Neuronal stem cell (in vitro differentiated cells): Measurements from ENCODE around the gene NCS1.

Experiments
- DNase-seq: peaks from one replicate; pipeline ENCODE4 v3.0.0-alpha.2; 2013; ENCODE audit warnings: low spot score
- H2AFZ ChIP-seq: one replicate; pipeline ENCODE4 v1.6.1; 2013; ENCODE audit warnings: mild to moderate bottlenecking, low read length, inconsistent platforms
- H2AK5ac ChIP-seq: 2 replicates; pipeline ENCODE4 v1.6.1; 2013; ENCODE audit warnings: low read depth, mild to moderate bottlenecking, inconsistent platforms, low read length, moderate library complexity, mixed read lengths
- H2BK120ac ChIP-seq: 2 replicates; pipeline ENCODE4 v1.6.1; 2013; ENCODE audit warnings: low read depth, mild to moderate bottlenecking, inconsistent platforms, low read length, moderate library complexity, mixed read lengths
- H2BK12ac ChIP-seq: one replicate; pipeline ENCODE4 v1.6.1; 2013; ENCODE audit warnings: low read length, inconsistent platforms
- H2BK15ac ChIP-seq: 2 replicates; pipeline ENCODE4 v1.6.1; 2013; ENCODE audit warnings: mild to moderate bottlenecking, low read length, inconsistent platforms, mixed read lengths
- H2BK5ac ChIP-seq: one replicate; pipeline ENCODE4 v1.6.1; 2013; ENCODE audit warnings: inconsistent platforms, mild to moderate bottlenecking, low read length, moderate library complexity
- H3K14ac ChIP-seq: one replicate; pipeline ENCODE4 v1.6.1; 2013; ENCODE audit warnings: low read length, inconsistent platforms
- H3K18ac ChIP-seq: 2 replicates; pipeline ENCODE4 v1.6.1; 2013; ENCODE audit warnings: low read length, inconsistent platforms
- H3K23ac ChIP-seq: 2 replicates; pipeline ENCODE4 v1.6.1; 2013; ENCODE audit warnings: low read depth, mild to moderate bottlenecking, mixed read lengths, low read length, inconsistent platforms; ENCODE audit not compliant: poor library complexity
- H3K27ac ChIP-seq: replicated peaks from 3 replicates; pipeline ENCODE4 v1.5.1; 2013; ENCODE audit warnings: low read length, inconsistent platforms
- H3K27me3 ChIP-seq, 3 experiments: 2 replicates each; pipeline ENCODE4 v1.6.1; 2013; ENCODE audit warnings: low read length in 3 of 3, mild to moderate bottlenecking in 2 of 3, inconsistent platforms in 1 of 3, low read depth in 1 of 3, mixed read lengths in 1 of 3, moderate library complexity in 1 of 3; ENCODE audit not compliant: control insufficient read depth in 3 of 3, insufficient read depth in 3 of 3
- H3K36me3 ChIP-seq, 2 donors: replicated peaks in 1 of 2; 2 replicates each; pipeline ENCODE4 v1.6.1; 2013; ENCODE audit warnings: low read length in 2 of 2; ENCODE audit not compliant: control insufficient read depth in 2 of 2, insufficient read depth in 2 of 2
- H3K4ac ChIP-seq: 2 replicates; pipeline ENCODE4 v1.6.1; 2013; ENCODE audit warnings: inconsistent platforms, mild to moderate bottlenecking, low read length, moderate library complexity
- H3K4me1 ChIP-seq, 2 donors: 1 replicate in 1 of 2; 2 replicates in 1 of 2; pipeline ENCODE4 v1.6.1; 2013; ENCODE audit warnings: low read length in 2 of 2, low read depth in 1 of 2; ENCODE audit not compliant: control insufficient read depth in 2 of 2, insufficient read depth in 1 of 2
- H3K4me2 ChIP-seq: one replicate; pipeline ENCODE4 v1.6.1; 2013; ENCODE audit warnings: mild to moderate bottlenecking, low read length, inconsistent platforms; ENCODE audit not compliant: insufficient read depth, poor library complexity, severe bottlenecking
- H3K4me3 ChIP-seq, 2 donors: 2 replicates each; pipeline ENCODE4 v1.5.1; 2013; ENCODE audit warnings: low read length in 2 of 2, mild to moderate bottlenecking in 2 of 2, inconsistent platforms in 1 of 2, moderate library complexity in 1 of 2
- H3K79me1 ChIP-seq: one replicate; pipeline ENCODE4 v1.6.1; 2013; ENCODE audit warnings: low read depth, mild to moderate bottlenecking, inconsistent platforms, low read length, moderate library complexity
- H3K9ac ChIP-seq: one replicate; pipeline ENCODE4 v1.6.1; 2013; ENCODE audit warnings: mild to moderate bottlenecking, low read depth, low read length, inconsistent platforms; ENCODE audit not compliant: poor library complexity
- H3K9me3 ChIP-seq, 2 donors: replicated peaks in 1 of 2; 2 replicates each; pipeline versions ENCODE3 to v1.6.1; 2013; ENCODE audit warnings: low read length in 2 of 2, mild to moderate bottlenecking in 2 of 2, inconsistent platforms in 1 of 2, low read depth in 1 of 2, mixed read lengths in 1 of 2, moderate library complexity in 1 of 2; ENCODE audit not compliant: control insufficient read depth in 2 of 2, insufficient read depth in 1 of 2
- H4K8ac ChIP-seq: one replicate; pipeline ENCODE4 v1.6.1; 2013; ENCODE audit warnings: low read depth, mild to moderate bottlenecking, inconsistent platforms, low read length, moderate library complexity
- H4K91ac ChIP-seq: one replicate; pipeline ENCODE4 v1.6.1; 2013; ENCODE audit warnings: low read length, low read depth, mild to moderate bottlenecking, inconsistent platforms; ENCODE audit not compliant: poor library complexity
- WGBS, 2 donors: extraction: QIAGEN DNeasy Blood & Tissue Kit; methylation state at CpG; one replicate each; pipeline ENCODE4 v1.1.7; 2013; ENCODE audit warnings: missing lambda C conversion rate in 2 of 2, mixed read lengths in 1 of 2; ENCODE audit not compliant: insufficient read length in 2 of 2, insufficient replicate concordance in 1 of 2; ENCODE audit errors: extremely low coverage in 2 of 2; 5-methylcytosine and 5-hydroxymethylcytosine counted together

NCS1 gene

DNA sequence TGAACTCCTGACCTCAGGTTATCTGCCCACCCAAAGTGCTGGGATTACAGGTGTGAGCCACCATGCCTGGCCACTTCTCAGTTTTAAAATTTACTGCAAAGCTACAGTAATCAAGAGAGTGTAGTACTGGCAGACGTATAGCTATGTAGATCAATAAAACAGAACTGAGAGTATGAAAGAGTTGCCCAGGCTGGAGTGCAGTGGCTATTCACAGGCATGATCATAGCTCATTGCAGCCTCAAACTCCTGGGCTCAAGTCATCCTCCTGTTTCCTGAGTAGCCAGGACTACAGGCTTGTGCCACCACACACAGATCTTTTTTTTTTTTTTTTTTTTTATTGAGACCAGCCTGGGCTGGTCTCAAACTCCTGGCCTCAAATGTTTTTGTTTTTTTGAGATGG, 26.5 kb upstream of the NCS1 start:
- Histone ChIP-seq H2AK5ac (no peak overlapping the region), H3K27ac (no peak overlapping the region), H3K4me3 (no peak overlapping the region), H4K91ac (no peak overlapping the region), H2BK5ac (no peak overlapping the region), H4K8ac (no peak overlapping the region), H3K18ac (no peak overlapping the region), H3K14ac (no peak overlapping the region), H3K4ac (no peak overlapping the region), H3K27me3 (no peaks in the 10 kb centered on the region), H3K79me1 (no peaks in the 10 kb centered on the region), H3K36me3 (no peaks in the 10 kb centered on the region), H2BK120ac (no peak overlapping the region), H2BK12ac (no peak overlapping the region), H3K9ac (no peak overlapping the region), H3K4me2 (no peak overlapping the region), H3K23ac (no peak overlapping the region), H2AFZ (no peak overlapping the region), H3K4me1 (peaks cover 16 to 21% of the 10 kb centered on the region in 2 donors), H3K9me3 (no peaks in the 10 kb centered on the region), H2BK15ac (no peak overlapping the region)
- DNase-seq: no peak
- WGBS, 2 donors: no CpG with 5 or more reads among the region's 1 CpG

DNA sequence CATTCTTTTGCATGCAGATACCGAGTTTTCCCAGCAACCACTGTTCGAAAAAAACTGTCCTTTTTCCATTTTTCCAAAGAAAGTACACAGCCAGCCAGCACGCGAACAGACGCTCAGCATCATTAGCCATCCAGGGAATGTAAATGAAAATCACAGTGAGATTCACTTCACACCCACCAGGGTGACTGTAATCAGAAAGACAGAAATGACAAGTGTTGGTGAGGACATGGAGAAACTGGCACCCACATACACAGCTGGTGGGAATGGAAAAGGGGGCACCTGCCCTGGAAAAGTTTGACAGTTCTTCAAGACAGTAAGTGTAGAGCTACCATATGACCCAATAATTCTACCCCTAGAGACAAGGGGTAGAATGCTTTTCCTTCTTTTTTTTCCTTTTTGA, 25.0 kb upstream of the NCS1 start:
- H3K4ac ChIP-seq: no peak overlapping the region
- H3K23ac ChIP-seq: no peak overlapping the region
- H3K18ac ChIP-seq: no peak overlapping the region
- H3K36me3 ChIP-seq: no peaks in the 10 kb centered on the region
- H2BK5ac ChIP-seq: no peak overlapping the region
- H3K27ac ChIP-seq: no peak overlapping the region
- no peak for DNase-seq
- H2BK15ac ChIP-seq: no peak overlapping the region
- H3K27me3 ChIP-seq: no peaks in the 10 kb centered on the region
- H3K14ac ChIP-seq: no peak overlapping the region
- H2BK120ac ChIP-seq: no peak overlapping the region
- H2AFZ ChIP-seq: no peak overlapping the region
- H3K4me3 ChIP-seq: no peak overlapping the region
- no peaks in the 10 kb centered on the region for H3K9me3 ChIP-seq
- H3K4me2 ChIP-seq: no peak overlapping the region
- peaks cover 17 to 20% of the 10 kb centered on the region in 2 donors for H3K4me1 ChIP-seq
- H3K9ac ChIP-seq: no peak overlapping the region
- no peak overlapping the region for H2BK12ac ChIP-seq
- H4K8ac ChIP-seq: no peak overlapping the region
- no peak overlapping the region for H4K91ac ChIP-seq
- H2AK5ac ChIP-seq: no peak overlapping the region
- no CpG with 5 or more reads among the region's 5 CpGs for WGBS, 2 donors
- no peaks in the 10 kb centered on the region for H3K79me1 ChIP-seq

DNA sequence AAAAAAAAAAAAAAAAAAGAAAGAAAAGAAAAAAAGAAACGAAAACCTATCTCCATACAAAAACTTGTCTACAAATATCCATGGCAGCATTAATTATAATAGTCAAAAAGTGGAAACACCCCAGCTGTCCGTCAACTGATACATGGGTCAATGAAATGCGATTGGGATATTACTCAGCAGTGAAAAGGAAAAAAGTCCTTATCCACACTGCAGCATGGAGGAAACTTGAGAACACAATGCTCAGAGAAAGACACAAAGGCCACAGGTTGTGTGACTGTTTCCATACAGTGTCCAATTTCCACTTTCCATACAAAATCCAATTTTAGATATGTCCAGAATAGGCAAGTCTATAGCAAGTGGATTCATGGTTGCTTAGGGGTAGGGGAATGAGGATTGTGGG, 24.3 kb upstream of the NCS1 start:
- no peak overlapping the region for H2BK12ac ChIP-seq
- H3K4me3 ChIP-seq: no peak overlapping the region
- H3K4me1 ChIP-seq: peaks cover 10 to 15% of the 10 kb centered on the region in 2 donors
- H4K91ac ChIP-seq: no peak overlapping the region
- no peaks in the 10 kb centered on the region for H3K36me3 ChIP-seq
- H4K8ac ChIP-seq: no peak overlapping the region
- H2BK5ac ChIP-seq: no peak overlapping the region
- no peak overlapping the region for H2AFZ ChIP-seq
- H3K23ac ChIP-seq: no peak overlapping the region
- no peak overlapping the region for H3K9ac ChIP-seq
- H3K18ac ChIP-seq: no peak overlapping the region
- no peak overlapping the region for H2BK15ac ChIP-seq
- no CpG with 5 or more reads among the region's 3 CpGs for WGBS, 2 donors
- no peaks in the 10 kb centered on the region for H3K79me1 ChIP-seq
- no peaks in the 10 kb centered on the region for H3K27me3 ChIP-seq
- no peak overlapping the region for H2BK120ac ChIP-seq
- no peak overlapping the region for H3K4me2 ChIP-seq
- no peak for DNase-seq
- no peak overlapping the region for H3K14ac ChIP-seq
- H3K4ac ChIP-seq: no peak overlapping the region
- H3K9me3 ChIP-seq: no peaks in the 10 kb centered on the region
- no peak overlapping the region for H3K27ac ChIP-seq
- no peak overlapping the region for H2AK5ac ChIP-seq

DNA sequence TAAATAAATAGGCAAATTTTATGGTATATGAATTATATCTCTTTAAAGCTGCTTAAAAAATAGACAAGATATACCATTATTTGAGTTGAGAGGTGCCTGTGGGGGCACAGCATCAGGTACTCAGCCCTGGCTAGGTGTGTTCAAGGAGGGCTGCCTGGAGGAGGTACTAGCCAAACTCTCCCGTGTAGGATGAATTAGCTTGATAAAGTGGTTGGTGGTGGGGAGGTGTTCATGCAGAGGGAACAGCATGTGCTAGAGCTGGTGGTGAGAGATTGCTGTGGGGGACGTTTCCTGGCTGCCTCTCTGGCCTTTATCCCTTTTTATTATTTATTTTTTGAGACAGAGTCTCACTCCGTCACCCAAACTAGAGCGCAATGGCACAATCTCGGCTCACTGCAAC, 23.2 kb upstream of the NCS1 start:
- no peak overlapping the region for H3K9ac ChIP-seq
- peak overlapping the region in 1 of 2 donors; percentile 70 for H3K4me3 ChIP-seq
- H2AFZ ChIP-seq: no peak overlapping the region
- H3K18ac ChIP-seq: no peak overlapping the region
- no peaks in the 10 kb centered on the region for H3K9me3 ChIP-seq
- H3K79me1 ChIP-seq: no peaks in the 10 kb centered on the region
- no CpG with 5 or more reads among the region's 5 CpGs for WGBS, 2 donors
- H3K23ac ChIP-seq: no peak overlapping the region
- peaks cover 1 to 9% of the 10 kb centered on the region in 2 donors for H3K4me1 ChIP-seq
- H3K4ac ChIP-seq: no peak overlapping the region
- no peak overlapping the region for H3K27ac ChIP-seq
- DNase-seq: no peak
- H4K8ac ChIP-seq: no peak overlapping the region
- H2BK15ac ChIP-seq: no peak overlapping the region
- no peaks in the 10 kb centered on the region for H3K27me3 ChIP-seq
- no peak overlapping the region for H2AK5ac ChIP-seq
- no peak overlapping the region for H2BK120ac ChIP-seq
- no peak overlapping the region for H2BK12ac ChIP-seq
- no peaks in the 10 kb centered on the region for H3K36me3 ChIP-seq
- H3K14ac ChIP-seq: no peak overlapping the region
- no peak overlapping the region for H4K91ac ChIP-seq
- no peak overlapping the region for H3K4me2 ChIP-seq
- no peak overlapping the region for H2BK5ac ChIP-seq
